Measurements from ENCODE around the gene C2CD2.

C2CD2 gene

GRCh38 chr21:41903559-41904351 is 50.1 kb downstream of the C2CD2 start:
- no peak for FAIRE-seq

GRCh38 chr21:41902946-41903345 is 50.9 kb downstream of the C2CD2 start:
- no peak for FAIRE-seq

GRCh38 chr21:41901782-41902181 is 52.0 kb downstream of the C2CD2 start:
- no peak for FAIRE-seq

- no peak for FAIRE-seq
Measured at GRCh38 chr21:41901099-41901498, 52.7 kb downstream of the C2CD2 start.

- FAIRE-seq, result no peak
Measured at GRCh38 chr21:41900401-41900800, 53.4 kb downstream of the C2CD2 start.

GRCh38 chr21:41899426-41900202 is 54.2 kb downstream of the C2CD2 start:
- FAIRE-seq, result no peak

- no peak for FAIRE-seq
Measured at GRCh38 chr21:41898998-41899397, 54.8 kb downstream of the C2CD2 start.

- no peak for FAIRE-seq
Measured at GRCh38 chr21:41897700-41898099, 56.1 kb downstream of the C2CD2 start.

- FAIRE-seq, result no peak
Measured at GRCh38 chr21:41897047-41897669, 56.7 kb downstream of the C2CD2 start.

GRCh38 chr21:41895643-41896493 is 58.0 kb downstream of the C2CD2 start:
- no peak for FAIRE-seq

GRCh38 chr21:41894922-41895557 is 58.8 kb downstream of the C2CD2 start:
- FAIRE-seq, result no peak

- no peak for FAIRE-seq
Measured at GRCh38 chr21:41894511-41894910, 59.3 kb downstream of the C2CD2 start.

- FAIRE-seq, result no peak
Measured at GRCh38 chr21:41892726-41893125, 61.1 kb downstream of the C2CD2 start.

GRCh38 chr21:41891132-41891531 is 62.7 kb downstream of the C2CD2 start:
- FAIRE-seq, result no peak

GRCh38 chr21:41890355-41890754 is 63.5 kb downstream of the C2CD2 start:
- FAIRE-seq, result no peak

GRCh38 chr21:41888749-41889376 is 65.0 kb downstream of the C2CD2 start:
- FAIRE-seq, result no peak

GRCh38 chr21:41887667-41888066 is 66.2 kb downstream of the C2CD2 start:
- FAIRE-seq, result no peak

- FAIRE-seq, result no peak
Measured at GRCh38 chr21:41886328-41886727, 67.5 kb downstream of the C2CD2 start.

- FAIRE-seq, result no peak
Measured at GRCh38 chr21:41885341-41886024, 68.3 kb downstream of the C2CD2 start.

- FAIRE-seq, result no peak
Measured at GRCh38 chr21:41884501-41885030, 69.3 kb downstream of the C2CD2 start.

- FAIRE-seq, result no peak
Measured at GRCh38 chr21:41883582-41883981, 70.2 kb downstream of the C2CD2 start.
